Activated gamma-delta T cell (primary cell): ENCODE measurements around the gene PPP1R8.
A peak's percentile ranks its signal among the peaks of the same experiment; 100 is the strongest.
"Not testable (repeated sequence)": the region's sequence is repeated elsewhere in the genome, so short reads cannot be mapped to it uniquely, and the experiment has no call there.

Experiments used
- DNase-seq: peaks from one replicate; lab custom pipeline; 2025; lab: John Stamatoyannopoulos, UW

The PPP1R8 gene

GRCh38 chr1:27832762-27833161 lies 2.2 kb downstream of the PPP1R8 start:
- DNase-seq: no peak

GRCh38 chr1:27833470-27833869 lies 2.9 kb downstream of the PPP1R8 start:
- DNase-seq: no peak

- no peak for DNase-seq
Measured at GRCh38 chr1:27835046-27835445, 4.5 kb downstream of the PPP1R8 start.

DNA sequence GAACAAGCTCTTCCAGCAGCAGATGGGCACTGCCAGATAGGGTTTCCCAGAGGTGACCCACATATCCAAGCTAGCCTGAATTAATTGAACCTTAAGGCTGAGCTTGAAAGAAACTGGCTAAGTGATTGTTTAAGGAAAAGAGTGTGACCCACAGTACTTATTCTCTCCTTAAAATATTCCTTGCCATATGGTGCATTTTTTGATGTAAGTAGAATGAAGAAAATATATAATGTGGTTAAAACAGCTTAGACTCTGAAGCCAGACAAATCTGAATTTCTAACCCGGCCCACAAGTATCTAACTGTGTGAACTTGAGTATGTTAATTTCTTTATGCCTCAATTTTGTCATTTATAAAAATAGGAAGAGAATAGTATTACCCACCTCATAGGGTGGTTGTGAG lies 4.9 kb downstream of the PPP1R8 start:
- no peak for DNase-seq

DNA sequence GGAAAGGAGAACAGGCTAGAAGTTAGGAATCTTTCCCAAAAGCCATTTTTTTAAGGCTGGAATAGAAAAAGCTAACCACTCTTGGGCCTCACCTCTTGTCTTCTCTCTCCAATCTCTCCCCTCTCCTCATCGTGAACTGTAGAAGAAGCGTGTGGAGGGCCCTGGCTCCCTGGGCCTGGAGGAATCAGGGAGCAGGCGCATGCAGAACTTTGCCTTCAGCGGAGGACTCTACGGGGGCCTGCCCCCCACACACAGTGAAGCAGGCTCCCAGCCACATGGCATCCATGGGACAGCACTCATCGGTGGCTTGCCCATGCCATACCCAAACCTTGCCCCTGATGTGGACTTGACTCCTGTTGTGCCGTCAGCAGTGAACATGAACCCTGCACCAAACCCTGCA lies 19.4 kb downstream of the PPP1R8 start:
- no peak for DNase-seq

DNA sequence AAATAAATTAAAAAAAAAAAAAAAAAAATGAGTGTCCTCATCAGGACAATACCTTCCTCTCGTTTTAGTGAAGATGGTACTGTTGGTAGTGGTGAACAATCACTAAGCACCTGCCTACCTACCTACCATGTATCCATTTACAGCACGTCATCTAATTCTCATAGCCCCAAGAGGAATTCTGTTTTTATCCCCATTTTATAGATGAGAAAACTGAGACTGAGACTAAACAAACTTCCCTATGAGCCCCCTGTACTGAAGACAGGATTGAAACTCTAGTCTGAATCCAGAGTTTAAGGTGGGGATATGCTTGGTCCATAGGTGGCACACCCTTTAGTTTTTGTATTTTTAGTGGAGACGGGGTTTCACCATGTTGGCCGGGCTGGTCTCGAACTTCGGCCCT lies 24.5 kb downstream of the PPP1R8 start:
- no peak for DNase-seq

DNA sequence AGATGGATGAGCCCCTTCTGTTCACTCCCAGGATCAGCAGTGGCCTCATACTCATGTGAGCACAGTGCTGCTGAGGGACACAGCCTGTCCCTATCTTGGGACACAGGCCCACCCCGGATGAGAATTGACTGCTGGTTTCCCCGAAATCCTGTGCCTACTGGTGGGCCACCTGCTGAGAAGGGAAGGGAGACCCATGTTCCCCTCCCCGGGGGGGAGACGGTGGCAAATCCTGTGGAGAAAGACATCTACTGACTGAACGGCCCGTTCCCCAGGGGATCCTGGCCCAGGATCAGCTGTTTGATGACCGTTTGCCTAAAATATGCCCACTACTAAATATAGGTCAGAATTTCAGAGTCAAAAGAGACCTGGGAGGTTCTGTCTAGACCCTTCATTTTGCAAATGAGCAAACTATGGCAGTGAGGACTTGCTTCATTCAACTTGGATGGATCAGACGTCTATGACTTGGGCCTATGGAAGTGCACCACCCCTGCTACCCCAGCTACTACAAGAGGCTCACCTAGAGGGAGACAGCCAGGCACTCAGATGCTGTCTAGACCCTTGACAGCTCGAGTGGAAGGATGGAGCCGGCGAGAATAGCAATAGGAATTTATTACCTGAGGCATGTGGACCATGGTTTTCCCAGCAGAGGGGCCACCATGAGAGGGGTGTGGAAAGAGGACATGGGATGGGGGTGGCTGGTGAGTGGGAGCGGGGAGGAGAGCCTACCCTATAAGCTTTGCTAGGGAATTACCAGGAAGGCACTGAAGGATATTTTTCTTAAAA lies 26.2 kb downstream of the PPP1R8 start:
- DNase-seq: no peak

DNA sequence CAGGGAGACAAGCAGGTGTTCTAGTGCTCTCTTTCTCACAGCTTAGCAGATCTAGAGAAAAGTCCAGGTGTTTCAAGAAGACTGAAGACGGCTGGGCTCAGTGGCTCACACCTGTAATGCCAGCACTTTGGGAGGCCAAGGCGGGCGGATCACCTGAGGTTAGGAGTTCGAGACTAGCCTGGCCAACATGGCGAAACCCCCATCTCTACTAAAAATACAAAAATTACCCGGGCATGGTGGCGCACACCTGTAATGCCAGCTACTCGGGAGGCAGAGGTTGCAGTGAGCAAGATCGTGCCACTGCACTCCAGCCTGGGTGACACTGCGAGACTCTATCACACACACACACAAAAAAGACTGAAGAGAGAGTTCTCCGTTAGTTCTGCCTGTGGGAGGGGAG lies 27.0 kb downstream of the PPP1R8 start:
- not testable (repeated sequence) for DNase-seq

DNA sequence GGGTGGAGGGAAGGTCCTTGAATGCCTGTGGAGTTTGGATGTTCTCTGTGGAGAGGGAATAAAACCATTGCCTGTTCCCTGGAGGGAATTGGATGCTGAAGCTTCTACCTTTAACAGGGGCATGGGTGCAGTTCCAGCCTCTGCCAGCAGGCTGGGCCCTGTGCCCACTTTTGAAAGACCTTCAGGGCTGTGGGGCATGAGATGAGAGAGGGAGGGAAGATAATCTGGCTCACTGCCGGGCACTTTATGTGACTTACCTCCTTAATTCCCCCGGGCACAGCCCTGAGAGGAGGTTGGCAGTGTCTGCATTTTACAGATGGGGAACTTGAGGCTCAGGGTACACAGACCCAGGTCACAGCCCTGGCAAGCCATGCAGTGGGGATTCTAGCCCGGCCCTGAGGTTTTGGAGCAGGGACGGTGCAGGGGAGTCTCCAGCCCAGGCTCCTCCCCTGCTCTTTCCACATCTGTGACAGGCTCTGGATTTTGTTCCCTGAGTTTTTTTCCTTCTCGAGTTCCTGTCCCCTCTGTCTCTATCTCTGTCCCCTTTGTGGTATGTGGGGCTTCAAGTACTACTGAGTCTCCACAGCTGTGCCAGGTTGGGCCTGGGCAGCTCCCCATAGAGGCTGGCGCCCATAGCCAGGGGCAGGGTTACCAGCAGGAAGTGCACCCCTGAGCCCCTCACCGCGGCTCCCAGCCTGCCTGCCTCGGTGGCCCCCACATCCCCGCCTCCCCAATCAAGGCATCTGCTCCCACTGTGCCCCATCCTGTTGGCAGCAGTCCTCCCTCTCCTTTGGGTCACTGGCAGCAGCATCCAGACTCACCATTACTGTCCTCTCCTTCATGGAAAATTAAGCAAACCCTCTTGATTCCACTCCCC lies 27.7 kb downstream of the PPP1R8 start:
- peak; percentile 44 for DNase-seq

DNA sequence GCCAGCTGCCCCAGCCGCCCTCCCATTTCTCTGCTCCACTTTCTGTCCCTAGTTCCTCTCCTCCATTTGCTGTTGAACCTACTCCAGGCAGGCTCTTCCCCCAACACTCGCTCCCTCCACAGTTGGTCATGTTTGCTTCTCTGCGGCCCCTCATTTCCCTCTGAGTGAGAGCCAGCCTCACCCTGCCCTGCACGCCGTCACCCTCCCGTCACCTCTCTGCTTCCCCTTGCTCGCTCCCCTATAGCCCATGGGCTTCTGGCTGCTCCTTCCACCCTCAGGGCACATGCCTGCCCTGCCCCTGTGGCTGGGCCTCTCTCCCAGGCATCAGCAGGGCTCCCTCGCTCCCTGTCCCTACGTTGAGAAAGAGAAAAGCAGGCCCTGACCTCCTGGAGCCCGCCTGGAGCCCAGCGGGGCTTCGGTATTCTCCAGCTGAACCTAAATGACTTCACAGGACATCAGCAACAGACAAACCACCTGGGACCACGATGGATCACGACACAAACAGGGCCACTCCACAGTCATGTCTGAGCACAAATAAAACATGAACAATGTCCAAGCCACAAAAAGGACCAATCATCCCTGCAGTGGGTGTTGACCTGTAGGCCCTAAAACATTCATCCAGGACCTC lies 28.5 kb downstream of the PPP1R8 start:
- DNase-seq: no peak

GRCh38 chr1:27861436-27861835 lies 30.9 kb downstream of the PPP1R8 start:
- no peak for DNase-seq

GRCh38 chr1:27862004-27862403 lies 31.4 kb downstream of the PPP1R8 start:
- DNase-seq: no peak

DNA sequence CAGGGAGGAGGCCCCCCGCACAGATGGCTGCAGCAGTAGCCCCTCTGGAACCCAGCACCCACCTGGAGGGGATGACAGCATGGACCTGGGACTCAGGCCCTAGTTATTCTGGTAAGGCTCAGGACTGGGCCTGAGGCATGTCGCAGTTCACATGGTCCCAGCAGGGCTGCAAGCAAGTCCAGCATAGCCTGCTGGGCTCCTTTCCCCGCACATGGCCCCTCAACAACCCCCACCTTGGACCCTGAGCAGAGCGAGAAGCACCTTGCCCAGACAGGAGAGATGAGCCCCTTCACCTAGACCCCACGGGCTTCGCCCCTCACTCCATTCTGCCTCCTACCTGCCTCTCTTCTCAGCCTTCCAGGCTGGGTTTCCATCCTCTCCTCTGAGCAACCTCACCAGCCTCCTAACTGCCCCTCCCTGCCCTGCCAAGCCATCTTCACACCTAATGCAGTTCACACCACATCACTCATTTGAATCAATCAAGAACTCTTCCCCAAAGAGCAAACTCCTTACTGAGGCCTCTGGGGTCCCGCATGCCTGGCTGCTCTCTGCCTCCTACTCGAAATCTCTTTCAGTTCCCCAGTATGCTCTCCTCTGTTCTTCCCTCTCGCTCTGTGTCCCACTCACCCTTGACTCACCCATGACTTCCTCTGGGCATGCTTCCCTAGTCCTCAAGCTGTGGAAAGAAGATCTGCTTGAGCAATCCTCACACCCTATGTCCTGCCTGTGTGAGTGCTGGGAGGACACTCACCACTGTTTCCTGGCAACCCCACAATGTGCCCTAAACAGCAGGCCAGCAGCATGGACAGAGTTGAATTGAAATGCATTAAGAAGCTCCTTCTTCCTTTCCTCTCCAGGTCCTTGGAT lies 32.3 kb downstream of the PPP1R8 start:
- no peak for DNase-seq

DNA sequence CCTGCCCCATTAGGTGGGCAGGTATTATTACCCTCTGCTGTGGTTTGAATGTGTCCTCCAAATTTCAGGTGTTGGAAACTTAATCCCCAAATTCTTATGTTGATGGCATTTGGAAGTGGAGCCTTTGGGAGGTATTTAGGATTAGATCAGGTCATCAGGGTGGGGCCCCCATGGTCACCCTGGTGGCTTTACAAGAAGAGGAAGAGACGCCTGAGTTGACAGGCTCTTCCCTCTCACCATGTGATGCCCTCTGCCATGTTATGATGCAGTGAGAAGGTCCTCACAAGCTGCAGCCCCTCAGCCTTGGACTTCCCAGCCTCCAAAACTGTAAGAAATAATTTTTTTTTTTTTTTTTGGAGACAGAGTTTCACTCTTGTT lies 32.9 kb downstream of the PPP1R8 start:
- no peak for DNase-seq

DNA sequence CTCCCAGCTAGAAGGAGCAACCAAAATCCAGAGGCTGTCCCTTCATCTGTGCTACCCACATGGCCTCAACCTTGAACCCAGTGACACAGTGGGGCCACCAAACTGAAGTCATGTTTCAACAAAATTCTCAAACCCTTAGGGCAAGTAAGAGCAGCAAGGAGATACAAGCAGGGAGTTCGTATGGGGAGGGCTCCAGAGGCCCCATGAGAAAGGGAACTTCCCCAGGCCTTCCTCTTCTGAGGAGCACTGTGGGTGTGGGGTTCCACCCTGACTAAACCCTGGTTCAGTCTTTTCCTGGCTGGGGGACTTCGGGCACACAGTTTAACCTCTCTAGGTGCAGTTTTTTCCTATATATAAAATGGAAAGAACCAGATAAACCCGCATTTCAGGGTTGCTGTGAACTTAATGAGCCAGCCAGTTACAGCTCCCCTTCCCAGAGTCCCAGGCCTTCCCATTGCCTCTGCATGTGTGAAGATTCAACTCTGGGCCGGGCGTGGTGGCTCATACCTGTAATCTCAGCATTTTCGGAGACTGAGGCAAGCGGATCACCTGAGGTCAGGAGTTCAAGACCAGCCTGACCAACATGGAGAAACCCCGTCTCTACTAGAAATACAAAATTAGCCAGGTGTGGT lies 33.8 kb downstream of the PPP1R8 start:
- DNase-seq: no peak

- DNase-seq: no peak
Measured at GRCh38 chr1:27865821-27866220, 35.2 kb downstream of the PPP1R8 start.

DNA sequence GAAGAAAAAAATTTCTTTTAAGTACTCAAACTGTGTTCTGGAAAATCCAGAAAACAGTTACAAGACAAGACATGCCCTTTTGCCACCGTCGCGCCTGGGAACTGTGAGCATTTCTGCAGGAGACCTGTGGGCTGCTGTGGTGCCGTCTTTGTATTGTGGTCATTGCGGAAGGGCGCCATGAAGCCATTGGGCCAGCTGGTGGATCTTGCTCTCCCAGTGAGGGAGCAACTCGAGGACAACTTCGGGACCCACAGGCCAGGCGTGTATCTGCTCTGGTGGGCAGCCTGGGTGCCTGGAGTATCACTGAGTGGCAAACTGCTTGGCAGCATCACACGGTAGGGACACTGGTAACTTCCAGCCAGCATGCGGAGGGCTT lies 38.0 kb downstream of the PPP1R8 start:
- no peak for DNase-seq

DNA sequence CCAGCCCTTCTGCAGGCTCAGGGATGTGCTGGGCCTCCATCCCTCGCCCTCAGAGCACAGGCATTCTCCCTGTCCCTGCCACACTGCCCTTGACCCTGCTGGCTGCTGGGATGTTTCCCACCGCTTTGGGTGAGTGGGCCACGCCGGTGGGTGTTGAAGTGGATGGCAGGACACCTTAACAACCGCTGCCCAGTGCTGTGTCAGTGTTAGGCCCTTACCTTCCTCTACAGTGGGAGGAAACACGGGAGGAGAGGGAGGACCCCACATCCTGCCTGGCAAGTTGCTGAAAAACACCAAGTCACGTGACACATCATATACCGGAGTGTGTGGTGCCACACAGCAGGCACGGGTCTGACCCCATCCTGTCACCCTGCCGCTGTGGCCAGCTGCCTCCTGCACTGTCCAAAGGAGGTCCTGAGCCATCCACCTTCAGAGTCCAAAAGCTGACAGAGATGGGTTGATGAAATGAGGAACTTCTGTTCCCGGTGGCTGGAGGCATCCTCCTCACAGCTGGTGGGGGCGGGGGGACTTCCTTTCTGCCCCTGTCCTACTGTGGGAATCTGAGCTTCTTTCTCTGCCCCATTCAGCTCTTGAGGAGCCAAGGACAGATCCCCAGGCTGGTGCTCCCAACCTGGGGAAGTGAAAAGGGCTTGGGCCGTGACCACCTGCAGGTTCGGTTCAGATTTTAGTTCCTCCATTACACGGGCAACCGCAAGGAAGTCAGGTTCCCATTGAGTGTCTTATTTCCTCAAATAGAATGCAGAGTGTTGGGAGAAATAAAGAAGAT lies 38.5 kb downstream of the PPP1R8 start:
- DNase-seq: peak; percentile 19

- no peak for DNase-seq
Measured at GRCh38 chr1:27869719-27870085, 39.1 kb downstream of the PPP1R8 start.

DNA sequence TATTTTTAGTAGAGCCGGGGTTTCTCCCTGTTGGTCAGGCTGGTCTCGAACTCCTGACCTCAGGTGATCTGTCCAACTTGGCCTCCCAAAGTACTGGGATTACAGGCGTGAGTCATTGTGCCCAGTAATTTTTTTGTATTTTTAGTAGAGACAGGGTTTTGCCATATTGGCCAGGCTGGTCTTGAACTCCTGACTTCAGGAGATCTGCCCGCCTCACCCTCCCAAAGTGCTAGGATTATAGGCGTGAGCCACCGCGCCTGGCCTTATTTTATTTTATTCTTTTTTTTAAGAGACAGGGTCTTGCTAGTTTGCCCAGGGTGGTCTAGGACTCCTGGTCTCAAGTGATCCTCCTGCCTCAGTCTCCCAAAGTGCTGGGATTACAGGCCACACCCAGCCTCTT lies 40.5 kb downstream of the PPP1R8 start:
- DNase-seq: not testable (repeated sequence)
